ENCODE data around the gene TNXB.

GRCh38 chr6:32109765-32110160, 625 bp upstream of the TNXB start:
- TF ChIP-seq POLR2AphosphoS5 (IDR thresholded peaks at IDR 0.05; ENCODE audit: low read depth, low read length) (no peak), CTCF (IDR thresholded peaks at IDR 0.05) (no peak), REST (IDR thresholded peaks at IDR 0.05; ENCODE audit: insufficient read depth in 1 of 2, low read depth in 2 of 2, low read length in 1 of 2) (no peak), SIN3A (IDR thresholded peaks at IDR 0.05; ENCODE audit: borderline replicate concordance, insufficient read depth, low read depth, low read length) (no peak), TCF7L2 (IDR thresholded peaks at IDR 0.05; ENCODE audit: low read depth, low read length) (no peak)
